Upper lobe of left lung (tissue), 4 donors: ENCODE data around the gene EYS.

ENCODE experiments used
- CTCF ChIP-seq, 6 experiments: fragments of 450-650 bp in 4 of 6; fragments of 200-600 bp in 2 of 6; sonication (generic) in 2 of 6; IDR thresholded peaks; one replicate each; pipeline ENCODE4 v1.5.1; 2016 to 2019; ENCODE audit warnings: antibody characterized with exemption in 6 of 6
- EP300 ChIP-seq, 4 donors: sonication (generic); formaldehyde crosslinking; IDR thresholded peaks; one replicate each; pipeline ENCODE4 v1.5.1; 2017; ENCODE audit warnings: antibody characterized with exemption in 4 of 4, control low read depth in 2 of 4
- POLR2A ChIP-seq, 4 donors: fragments of 450-650 bp; IDR thresholded peaks; one replicate each; pipeline ENCODE4 v1.5.1; 2016 to 2017; ENCODE audit warnings: antibody characterized with exemption in 4 of 4, mild to moderate bottlenecking in 2 of 4
- POLR2AphosphoS5 ChIP-seq, 2 donors: sonication (generic); formaldehyde crosslinking; IDR thresholded peaks; one replicate each; pipeline ENCODE4 v1.5.1; 2017; ENCODE audit warnings: antibody characterized with exemption in 2 of 2

DNA sequence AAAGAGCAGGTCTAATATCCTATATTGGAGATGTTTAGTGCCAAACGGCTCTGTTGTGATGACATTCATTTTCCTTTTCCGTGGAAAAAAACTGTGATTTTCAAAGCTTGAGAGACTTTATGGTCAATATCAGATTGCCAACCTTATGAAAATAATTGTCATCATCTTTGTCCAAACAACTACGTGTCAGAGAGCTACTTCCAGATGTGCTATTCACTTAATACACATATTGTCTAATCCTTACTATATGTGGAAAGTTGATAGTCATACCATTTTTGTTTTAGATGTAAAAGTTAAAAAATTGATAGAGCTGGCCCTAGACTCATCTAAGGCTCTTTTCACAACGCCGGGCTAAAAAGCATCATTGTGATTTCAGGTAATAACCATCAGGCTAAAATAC, 1521.4 kb downstream of the EYS start:
- TF ChIP-seq CTCF (IDR thresholded peaks at IDR 0.05), result no peak
- no peak for TF ChIP-seq POLR2A (IDR thresholded peaks at IDR 0.05)
- no peak for TF ChIP-seq POLR2AphosphoS5 (IDR thresholded peaks at IDR 0.05)
- no peak for TF ChIP-seq EP300 (IDR thresholded peaks at IDR 0.05)
